PC-9 (cell line): ENCODE measurements around the gene NMUR1. TPM values are rescaled to one million over a fixed set of nuclear protein-coding genes. Genes with fewer than 3 reads are reported as not detected.

Experiments used
- BruUV-seq: library from RNA; stranded (reverse); fragments of 400-500 nt; replicated peaks from 2 replicates; lab custom pipeline; 2021; lab: Mats Ljungman, UMichigan
- CTCF ChIA-PET: fragments of 300-600 bp; sonication (Branson Sonifier 250); formaldehyde crosslinking; loops from one replicate; lab custom pipeline; 2022; ENCODE audit warnings: antibody characterized with exemption; lab: Charles Lee
- POLR2A ChIA-PET: fragments of 300-600 bp; sonication (Branson Sonifier 250); formaldehyde crosslinking; loops from one replicate; lab custom pipeline; 2022; ENCODE audit warnings: antibody characterized with exemption; ENCODE audit not compliant: unreplicated experiment; lab: Charles Lee
- DNase-seq, 2 experiments: peaks; one replicate each; pipeline versions ENCODE4 v3.0.0 to v3.0.0-alpha.2; 2015 to 2022; ENCODE audit warnings: mixed read lengths in 1 of 2
- H2AFZ ChIP-seq: fragments of 200-600 bp; sonication (generic); 2 replicates; pipeline ENCODE4 v1.8.1; 2017; ENCODE audit warnings: antibody characterized with exemption
- H3F3A ChIP-seq: fragments of 200-600 bp; sonication (generic); 2 replicates; pipeline ENCODE4 v1.8.1; 2017; ENCODE audit warnings: antibody characterized with exemption, mild to moderate bottlenecking, low read depth; ENCODE audit not compliant: insufficient read depth
- H3K27ac ChIP-seq: fragments of 200-600 bp; sonication (generic); 2 replicates; pipeline ENCODE4 v1.6.1; 2016; ENCODE audit warnings: mixed run types
- H3K27me3 ChIP-seq: fragments of 200-600 bp; sonication (generic); 2 replicates; pipeline ENCODE4 v1.6.1; 2016; ENCODE audit warnings: low read depth, mixed run types; ENCODE audit not compliant: insufficient read depth
- H3K36me3 ChIP-seq: fragments of 200-600 bp; sonication (generic); 2 replicates; pipeline ENCODE4 v1.6.1; 2016; ENCODE audit warnings: low read depth, mixed run types
- H3K4me1 ChIP-seq: fragments of 200-600 bp; sonication (generic); replicated peaks from 2 replicates; pipeline ENCODE4 v1.6.1; 2016; ENCODE audit warnings: mixed run types; ENCODE audit not compliant: insufficient read depth
- H3K4me2 ChIP-seq: fragments of 200-600 bp; sonication (generic); 2 replicates; pipeline ENCODE4 v1.6.1; 2017; ENCODE audit warnings: mixed run types
- H3K4me3 ChIP-seq: fragments of 200-600 bp; sonication (generic); 2 replicates; pipeline ENCODE4 v1.6.1; 2016; ENCODE audit warnings: mixed run types
- H3K79me2 ChIP-seq: fragments of 200-600 bp; sonication (generic); 2 replicates; pipeline ENCODE4 v1.6.1; 2017; ENCODE audit warnings: low read depth, mixed run types
- H3K9me2 ChIP-seq: fragments of 200-600 bp; sonication (generic); 2 replicates; pipeline ENCODE4 v1.8.1; 2017; ENCODE audit warnings: mild to moderate bottlenecking; ENCODE audit not compliant: insufficient read depth
- H3K9me3 ChIP-seq: fragments of 200-600 bp; sonication (generic); 2 replicates; pipeline ENCODE4 v1.8.1; 2016; ENCODE audit warnings: low read depth; ENCODE audit not compliant: insufficient read depth
- H4K20me1 ChIP-seq: fragments of 200-600 bp; sonication (generic); 2 replicates; pipeline ENCODE4 v1.8.1; 2017; ENCODE audit not compliant: insufficient read depth
- EZH2 ChIP-seq: fragments of 200-600 bp; sonication (generic); IDR thresholded peaks from 2 replicates; pipeline ENCODE4 v1.8.0; 2017; ENCODE audit warnings: antibody characterized with exemption, low read depth
- intact Hi-C: fragments of 100-400 bp; cut with micrococcal nuclease; formaldehyde crosslinking; loops from one replicate; pipeline ENCODE4 v1.10.0; 2022; ENCODE audit not compliant: unreplicated experiment
- total RNA-seq: library from RNA; stranded (reverse); gene quantifications from 2 replicates; pipeline ENCODE4 v1.2.3, GENCODE V29; 2021
- TF ChIP-seq, protein P1 (sequence below): fragments of 200-600 bp; sonication (generic); conservative IDR thresholded peaks from 2 replicates; pipeline ENCODE4 v1.6.1; 2017; ENCODE audit warnings: mixed run types, antibody characterized with exemption, mild to moderate bottlenecking, moderate library complexity

NMUR1 gene
- total RNA-seq, 1 experiment from 2014 or later: not detected

DNA sequence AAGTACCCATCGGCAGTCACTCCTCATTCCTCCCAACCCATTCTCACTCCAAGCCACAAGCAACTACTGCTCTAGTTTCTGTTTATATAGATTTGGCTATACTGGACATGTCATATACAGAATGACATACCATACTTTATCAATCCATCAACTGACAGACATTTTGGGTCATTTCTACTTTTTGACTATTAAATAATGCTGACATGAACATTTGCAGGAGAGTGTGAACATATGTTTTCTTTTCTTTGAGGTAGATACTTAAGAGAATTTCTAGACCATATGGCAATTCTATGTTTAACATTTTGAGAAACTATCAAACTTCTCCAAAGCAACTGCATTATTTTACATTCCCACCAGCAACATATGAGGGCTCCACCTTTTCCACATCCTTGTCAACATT is 32.6 kb downstream of the NMUR1 start:
- Histone ChIP-seq H3K4me3 (no peak overlapping the region), H3K9me3 (no peaks in the 10 kb centered on the region), H3K27ac (no peak overlapping the region), H3K79me2 (no peaks in the 10 kb centered on the region), H3K4me1 (no peaks in the 10 kb centered on the region), H3K9me2 (no peaks in the 10 kb centered on the region), H3K36me3 (no peaks in the 10 kb centered on the region), H3K4me2 (no peak overlapping the region), H4K20me1 (no peaks in the 10 kb centered on the region), H3F3A (no peaks in the 10 kb centered on the region; the same call in 1 of the 2 replicates), H3K27me3 (no peaks in the 10 kb centered on the region), H2AFZ (no peak overlapping the region)
- TF ChIP-seq EZH2: no peak
- TF ChIP-seq, protein P1, sequence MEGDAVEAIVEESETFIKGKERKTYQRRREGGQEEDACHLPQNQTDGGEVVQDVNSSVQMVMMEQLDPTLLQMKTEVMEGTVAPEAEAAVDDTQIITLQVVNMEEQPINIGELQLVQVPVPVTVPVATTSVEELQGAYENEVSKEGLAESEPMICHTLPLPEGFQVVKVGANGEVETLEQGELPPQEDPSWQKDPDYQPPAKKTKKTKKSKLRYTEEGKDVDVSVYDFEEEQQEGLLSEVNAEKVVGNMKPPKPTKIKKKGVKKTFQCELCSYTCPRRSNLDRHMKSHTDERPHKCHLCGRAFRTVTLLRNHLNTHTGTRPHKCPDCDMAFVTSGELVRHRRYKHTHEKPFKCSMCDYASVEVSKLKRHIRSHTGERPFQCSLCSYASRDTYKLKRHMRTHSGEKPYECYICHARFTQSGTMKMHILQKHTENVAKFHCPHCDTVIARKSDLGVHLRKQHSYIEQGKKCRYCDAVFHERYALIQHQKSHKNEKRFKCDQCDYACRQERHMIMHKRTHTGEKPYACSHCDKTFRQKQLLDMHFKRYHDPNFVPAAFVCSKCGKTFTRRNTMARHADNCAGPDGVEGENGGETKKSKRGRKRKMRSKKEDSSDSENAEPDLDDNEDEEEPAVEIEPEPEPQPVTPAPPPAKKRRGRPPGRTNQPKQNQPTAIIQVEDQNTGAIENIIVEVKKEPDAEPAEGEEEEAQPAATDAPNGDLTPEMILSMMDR: no peak
- ChIA-PET POLR2A (no interaction called here), CTCF (no interaction called here)
- BruUV-seq: no TSS peak
- no peak for DNase-seq
- intact Hi-C loops: no loop called here

DNA sequence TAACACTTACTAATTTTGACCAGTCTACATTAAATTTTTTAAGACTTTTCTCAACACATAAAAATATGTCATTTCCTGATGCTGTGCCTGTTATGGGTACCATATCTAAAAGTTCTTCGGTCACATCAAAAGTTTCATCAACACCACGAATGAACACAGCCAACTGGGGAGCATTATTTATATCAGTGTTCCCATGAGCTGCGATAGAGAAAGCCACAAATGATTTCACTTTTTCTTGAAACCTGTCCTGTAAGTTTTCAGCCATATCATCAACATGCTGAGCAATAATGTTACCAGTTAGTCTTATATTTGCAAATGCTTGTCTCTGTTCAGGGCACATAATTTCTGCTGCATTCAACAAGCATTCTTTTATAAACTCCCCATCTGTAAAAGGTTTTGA is 35.6 kb downstream of the NMUR1 start:
- Histone ChIP-seq H4K20me1 (no peaks in the 10 kb centered on the region), H3K4me3 (no peak overlapping the region), H3K36me3 (no peaks in the 10 kb centered on the region), H3K79me2 (no peaks in the 10 kb centered on the region), H3K9me2 (no peaks in the 10 kb centered on the region), H3F3A (no peaks in the 10 kb centered on the region), H3K4me1 (no peaks in the 10 kb centered on the region), H3K27me3 (no peaks in the 10 kb centered on the region), H3K4me2 (no peak overlapping the region), H3K9me3 (no peaks in the 10 kb centered on the region), H2AFZ (no peak overlapping the region), H3K27ac (no peak overlapping the region)
- no peak for DNase-seq
- no TSS peak for BruUV-seq
- POLR2A ChIA-PET: no interaction called here
- CTCF ChIA-PET: no interaction called here
- intact Hi-C loops: no loop called here
- no peak for TF ChIP-seq EZH2
- TF ChIP-seq, protein P1: no peak

DNA sequence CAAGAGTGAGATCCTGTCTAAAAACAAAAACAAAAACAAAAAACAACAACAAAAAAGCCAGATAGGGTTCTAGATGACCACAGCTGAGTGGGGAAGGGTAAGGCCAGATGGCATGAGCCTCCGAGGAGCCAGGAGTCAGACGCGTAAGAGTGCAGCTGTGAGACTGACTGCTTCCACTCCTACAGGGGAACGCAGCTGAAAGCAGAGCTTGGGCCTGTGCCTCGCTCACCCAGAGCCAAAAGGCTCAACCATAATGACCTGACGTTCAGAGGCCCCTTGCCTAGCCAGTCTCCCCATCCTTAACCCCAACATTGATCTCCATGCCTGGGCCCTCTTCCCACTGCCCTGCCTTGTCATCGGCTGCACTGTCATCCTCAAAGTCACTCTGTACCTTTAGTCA is 39.4 kb downstream of the NMUR1 start:
- ChIA-PET POLR2A (no interaction called here), CTCF (no interaction called here)
- no peak for TF ChIP-seq EZH2
- TF ChIP-seq, protein P1: no peak
- H3F3A ChIP-seq: no peaks in the 10 kb centered on the region
- no peak overlapping the region for H3K4me3 ChIP-seq
- H3K4me2 ChIP-seq: no peak overlapping the region
- no peaks in the 10 kb centered on the region for H4K20me1 ChIP-seq
- H3K27me3 ChIP-seq: no peaks in the 10 kb centered on the region
- H3K36me3 ChIP-seq: no peaks in the 10 kb centered on the region
- H3K27ac ChIP-seq: no peak overlapping the region
- BruUV-seq: no TSS peak
- H3K4me1 ChIP-seq: no peaks in the 10 kb centered on the region
- H3K9me3 ChIP-seq: no peaks in the 10 kb centered on the region
- intact Hi-C loops: no loop called here
- no peak overlapping the region for H2AFZ ChIP-seq
- DNase-seq: no peak
- no peaks in the 10 kb centered on the region for H3K9me2 ChIP-seq
- H3K79me2 ChIP-seq: no peaks in the 10 kb centered on the region
